COLO668 (cell line): ENCODE measurements around the gene OR10G2.
"Not testable (repeated sequence)": the region's sequence is repeated elsewhere in the genome, so short reads cannot be mapped to it uniquely, and the experiment has no call there.

Experiments used
- DNase-seq: peaks from one replicate; lab custom pipeline; 2025; ENCODE audit not compliant: unreplicated experiment; lab: John Stamatoyannopoulos, UW

Gene OR10G2, protein sequence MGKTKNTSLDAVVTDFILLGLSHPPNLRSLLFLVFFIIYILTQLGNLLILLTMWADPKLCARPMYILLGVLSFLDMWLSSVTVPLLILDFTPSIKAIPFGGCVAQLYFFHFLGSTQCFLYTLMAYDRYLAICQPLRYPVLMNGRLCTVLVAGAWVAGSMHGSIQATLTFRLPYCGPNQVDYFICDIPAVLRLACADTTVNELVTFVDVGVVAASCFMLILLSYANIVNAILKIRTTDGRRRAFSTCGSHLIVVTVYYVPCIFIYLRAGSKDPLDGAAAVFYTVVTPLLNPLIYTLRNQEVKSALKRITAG

GRCh38 chr14:21634840-21635239 lies at the start of gene OR10G2:
OR10G2 (minus strand) TSS chr14:21634940; CDS start chr14:21634842, 98 bp downstream.
- DNase-seq: no peak

- no peak for DNase-seq
Measured at GRCh38 chr14:21680072-21680471, 45.3 kb upstream of the OR10G2 start.

- DNase-seq: no peak
Measured at GRCh38 chr14:21675566-21675965, 40.8 kb upstream of the OR10G2 start.

- no peak for DNase-seq
Measured at GRCh38 chr14:21673718-21674117, 39.0 kb upstream of the OR10G2 start, which contains the start of gene OR4E1. OR4E1 (minus strand) TSS chr14:21673818; CDS start chr14:21670935, 2,883 bp downstream.

DNA sequence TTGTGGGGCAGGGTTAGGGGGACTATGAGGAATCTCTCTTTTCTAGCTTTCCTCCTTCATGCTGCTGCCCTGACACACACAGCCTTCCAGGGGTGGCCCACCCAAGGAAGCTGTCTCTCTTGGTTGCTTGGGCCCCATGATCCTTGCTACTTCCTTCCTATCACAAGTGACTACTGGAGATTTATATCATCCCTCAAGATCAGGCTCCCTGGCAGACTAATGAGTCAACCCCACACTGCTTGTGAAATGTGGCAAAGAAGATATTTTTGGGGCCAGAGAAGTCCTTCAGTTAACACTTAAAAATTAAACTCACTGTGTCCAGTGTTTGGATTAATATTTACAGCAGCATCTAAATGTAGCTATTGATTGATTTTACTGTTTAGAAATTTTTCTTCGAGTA lies 37.4 kb upstream of the OR10G2 start:
- no peak for DNase-seq

DNA sequence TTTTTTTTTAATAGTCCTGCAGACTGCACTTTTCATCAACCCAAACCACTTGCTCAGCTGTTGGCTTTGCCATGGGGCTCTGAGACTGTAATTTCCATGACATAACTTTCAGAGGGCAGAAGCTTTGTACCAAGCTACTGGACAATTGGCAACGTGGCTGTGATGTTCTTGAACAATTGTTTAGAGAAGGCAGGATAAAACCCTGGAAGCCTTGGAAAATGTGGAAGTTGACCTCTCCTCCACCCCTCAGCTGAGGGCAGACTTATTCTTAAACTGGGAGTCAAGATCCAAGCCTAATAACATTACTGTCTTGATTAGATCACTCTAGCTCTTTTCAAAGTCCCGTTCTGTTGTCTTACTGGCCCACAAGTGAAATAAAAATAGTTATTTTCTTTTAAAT lies 36.6 kb upstream of the OR10G2 start:
- no peak for DNase-seq

DNA sequence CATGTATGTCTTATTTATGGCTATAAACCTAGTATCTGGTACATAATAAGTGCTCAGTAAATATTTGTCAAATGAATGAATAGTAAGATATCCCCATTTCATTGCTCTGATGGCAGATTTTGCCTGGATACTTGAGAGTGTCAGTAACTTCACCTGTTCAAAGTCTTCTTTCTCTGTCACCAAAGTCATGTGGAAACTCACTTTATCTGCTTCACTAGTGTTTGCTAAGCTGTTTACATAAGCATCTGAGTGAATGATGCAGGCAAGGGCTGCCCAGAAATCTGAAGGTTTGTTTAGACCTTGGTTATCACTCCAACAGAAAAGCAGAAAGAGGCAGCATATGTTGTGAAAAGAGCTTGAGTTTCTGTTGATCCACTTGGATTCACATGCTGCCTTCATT lies 34.5 kb upstream of the OR10G2 start:
- peak; percentile 8 for DNase-seq

DNA sequence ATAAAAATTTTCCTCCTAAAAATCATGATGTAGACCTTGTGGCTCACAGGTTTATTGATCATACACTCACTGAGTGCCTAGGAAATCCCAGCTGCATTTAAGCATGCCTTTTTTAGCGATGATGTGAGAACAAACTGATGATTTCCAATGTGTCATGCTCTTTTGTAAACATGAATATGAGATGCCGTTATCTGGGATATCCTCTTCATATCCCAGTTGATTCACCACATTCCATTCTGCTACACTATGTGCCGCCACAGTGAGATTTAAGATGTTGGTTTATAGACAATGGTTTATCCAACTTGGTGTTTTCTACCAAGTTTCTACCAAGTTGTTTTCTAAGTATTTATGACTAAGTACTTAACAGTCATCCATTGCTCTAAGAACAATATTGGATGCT lies 33.6 kb upstream of the OR10G2 start:
- DNase-seq: no peak

- no peak for DNase-seq
Measured at GRCh38 chr14:21656980-21657379, 22.2 kb upstream of the OR10G2 start.

DNA sequence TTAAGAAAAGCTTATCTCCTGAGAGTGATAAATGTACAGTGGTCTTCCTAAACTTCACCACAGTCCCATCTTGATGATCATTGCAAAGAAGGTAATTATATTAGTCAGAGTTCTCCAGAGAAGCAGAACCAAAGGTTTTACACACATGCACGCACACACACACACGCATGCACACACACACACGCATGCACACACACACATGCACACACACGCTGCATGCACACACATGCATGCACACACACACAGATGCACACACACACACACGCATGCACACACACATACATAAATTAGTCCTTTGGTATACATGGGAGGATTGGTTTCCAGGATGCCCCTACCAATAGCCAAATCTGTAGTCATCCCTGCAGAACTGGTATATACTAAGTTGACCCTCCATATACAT lies 19.5 kb upstream of the OR10G2 start:
- no peak for DNase-seq

DNA sequence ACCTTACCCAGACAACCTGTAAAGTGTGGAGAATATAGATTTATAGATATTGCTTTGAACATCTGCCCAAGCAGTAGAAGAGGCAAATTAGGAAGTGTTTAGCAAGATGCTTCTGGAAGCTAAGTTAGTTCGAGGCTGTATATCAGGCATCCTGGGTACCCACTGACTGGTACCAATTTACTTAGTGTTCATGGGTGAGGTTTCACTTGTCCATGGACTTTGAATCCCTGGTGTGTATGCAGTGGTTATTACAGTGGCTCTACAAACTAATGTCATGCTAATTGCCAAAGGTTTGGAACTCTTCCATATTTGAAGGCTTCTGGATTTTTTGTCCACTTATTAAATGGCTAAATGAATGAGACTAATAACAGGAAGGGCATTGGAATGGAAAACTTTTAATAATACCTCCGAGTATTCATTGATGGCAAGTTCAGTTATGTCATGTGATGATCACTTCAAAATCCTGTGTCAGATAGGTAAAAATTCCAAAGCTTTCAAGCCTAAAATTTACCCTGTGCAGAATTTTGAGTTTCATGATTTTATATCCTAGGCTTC lies 18.7 kb upstream of the OR10G2 start, which contains the start of gene OR4E2:
OR4E2 (plus strand) TSS at position 505 of the 555 bp plus-strand sequence. CDS start 11,248 bp downstream, outside the sequence.
- DNase-seq: no peak

- DNase-seq: peak; percentile 26
Measured at GRCh38 chr14:21652209-21652808, 17.6 kb upstream of the OR10G2 start.

GRCh38 chr14:21647380-21647779 lies 12.6 kb upstream of the OR10G2 start:
- no peak for DNase-seq

- DNase-seq: no peak
Measured at GRCh38 chr14:21643407-21643806, 8.7 kb upstream of the OR10G2 start.

- DNase-seq: no peak
Measured at GRCh38 chr14:21642683-21643082, 7.9 kb upstream of the OR10G2 start.

GRCh38 chr14:21631084-21631483 lies 3.7 kb downstream of the OR10G2 start:
- peak; percentile 55 for DNase-seq

- not testable (repeated sequence) for DNase-seq
Measured at GRCh38 chr14:21630503-21630902, 4.2 kb downstream of the OR10G2 start.

GRCh38 chr14:21626491-21627230 lies 8.1 kb downstream of the OR10G2 start:
- no peak for DNase-seq

- DNase-seq: no peak
Measured at GRCh38 chr14:21617614-21618013, 17.1 kb downstream of the OR10G2 start.

DNA sequence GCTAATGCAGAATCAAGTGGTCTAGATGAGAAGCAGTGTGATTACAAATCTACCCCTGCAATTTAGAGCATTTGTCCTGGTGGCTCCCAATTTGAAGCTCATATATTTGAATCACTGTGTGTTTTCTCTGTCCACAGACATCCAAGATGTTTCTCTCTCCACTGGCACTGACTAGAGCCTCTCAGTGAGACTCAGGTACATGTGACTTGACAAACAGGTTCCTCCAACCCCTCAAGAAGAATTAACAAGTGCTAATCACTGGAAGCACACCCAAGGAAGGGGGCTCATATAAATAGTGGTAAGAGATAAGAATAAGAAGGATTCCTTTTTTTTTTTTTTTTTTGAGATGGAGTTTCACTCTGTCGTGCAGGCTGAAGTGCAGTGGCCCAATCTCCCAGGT lies 20.5 kb downstream of the OR10G2 start:
- no peak for DNase-seq

DNA sequence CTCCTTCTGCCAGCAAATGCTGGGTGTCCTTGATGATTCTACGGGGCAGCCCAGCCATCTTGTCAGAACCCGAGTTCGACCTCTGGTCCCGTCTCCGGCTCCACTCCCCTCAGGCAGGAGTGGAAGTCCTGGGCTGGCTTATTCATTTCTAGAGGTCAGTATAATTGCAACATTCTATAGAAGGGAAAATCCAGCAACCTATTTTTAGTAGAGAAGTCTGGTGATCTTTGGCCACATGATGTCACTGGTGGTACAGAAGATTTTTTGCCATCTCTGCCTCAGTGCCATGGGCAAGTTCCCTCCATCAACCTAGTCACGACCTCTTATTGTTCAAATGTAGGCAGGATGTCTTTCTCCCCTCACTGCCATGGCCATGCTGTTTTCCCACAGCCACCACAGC lies 22.4 kb downstream of the OR10G2 start:
- DNase-seq: no peak

DNA sequence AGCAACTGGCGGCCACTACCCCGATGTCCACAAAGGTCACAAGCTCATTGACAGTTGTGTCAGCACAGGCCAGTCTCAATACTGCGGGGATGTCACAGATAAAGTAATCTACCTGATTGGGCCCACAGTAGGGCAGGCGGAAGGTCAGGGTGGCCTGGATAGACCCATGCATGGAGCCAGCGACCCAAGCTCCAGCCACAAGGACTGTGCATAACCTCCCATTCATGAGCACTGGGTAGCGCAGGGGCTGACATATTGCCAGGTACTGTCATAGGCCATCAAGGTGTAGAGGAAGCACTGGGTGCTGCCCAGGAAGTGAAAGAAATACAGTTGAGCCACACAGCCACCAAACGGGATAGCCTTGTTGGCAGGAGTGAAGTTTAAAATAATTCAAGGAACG lies 32.6 kb downstream of the OR10G2 start:
- not testable (repeated sequence) for DNase-seq
